ENCODE data around the gene FOXL2NB. TPM values are rescaled to one million over a fixed set of nuclear protein-coding genes. Genes with fewer than 3 reads are reported as not detected.

Gene FOXL2NB
- total and polyA plus RNA-seq, 5 experiments from 2014 or later, result not detected

DNA sequence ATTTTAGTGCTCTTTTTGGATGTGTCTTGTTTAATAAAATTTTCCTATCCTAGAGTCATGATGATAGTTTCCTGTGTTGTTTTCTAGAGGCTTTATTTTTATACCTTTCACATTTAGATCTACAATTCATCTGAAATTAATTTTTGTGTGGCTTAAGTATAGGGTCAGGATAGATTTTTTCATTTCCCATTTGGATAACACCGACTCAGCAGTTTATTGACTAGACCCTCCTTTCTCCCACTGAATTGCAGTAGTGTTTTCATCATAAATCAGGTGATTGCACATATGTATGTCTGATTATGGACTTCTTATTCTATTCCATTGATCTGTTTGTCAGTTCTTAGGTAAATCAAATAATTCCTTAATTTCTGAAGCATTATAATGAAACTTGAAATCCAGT, 48.7 kb downstream of the FOXL2NB start:
- no peak for DNase-seq
- Mint-ChIP-seq H3K4me1 (no peaks in the 10 kb centered on the region), H3K27ac (no peak overlapping the region), H3K27me3 (peaks cover 10 to 63% (median 18%) of the 10 kb centered on the region in 5 donors), H3K9me3 (peaks cover 0 to 12% (median 2%) of the 10 kb centered on the region in 9 donors), H3K4me3 (no peak overlapping the region), H3K36me3 (peaks cover 0 to 5% (median 0%) of the 10 kb centered on the region in 3 donors)
- no peak for ATAC-seq
- POLR2A ChIA-PET, result no interaction called here

Other genes starting within 250 kb of the FOXL2NB start
- 10 to 100 TPM; 30.4 to 34.2 TPM for gene PIK3CB, start 112.3 kb upstream of the FOXL2NB start, total RNA-seq
- 10 to 100 TPM in 2 of 3 donors, 1 to 10 TPM in 1; 8.9 to 13.4 (median 10.1) TPM for gene PIK3CB, start 112.3 kb upstream of the FOXL2NB start, polyA plus RNA-seq
- gene FOXL2, start 80 bp upstream of the FOXL2NB start, total RNA-seq, result not detected
- not detected for gene FOXL2, start 80 bp upstream of the FOXL2NB start, polyA plus RNA-seq
- not detected for gene PRR23A, start 59.1 kb downstream of the FOXL2NB start, total RNA-seq
- not detected for gene PRR23A, start 59.1 kb downstream of the FOXL2NB start, polyA plus RNA-seq
- gene PRR23B, start 73.7 kb downstream of the FOXL2NB start, total RNA-seq, result not detected
- gene PRR23B, start 73.7 kb downstream of the FOXL2NB start, polyA plus RNA-seq, result not detected
- not detected for gene PRR23C, start 97.7 kb downstream of the FOXL2NB start, total RNA-seq
- not detected for gene PRR23C, start 97.7 kb downstream of the FOXL2NB start, polyA plus RNA-seq